GM03348 (cell line): ENCODE results near the gene ZNF217.
"Not testable (repeated sequence)": the region's sequence is repeated elsewhere in the genome, so short reads cannot be mapped to it uniquely, and the experiment has no call there.

ENCODE experiments used
- DNase-seq: peaks from one replicate; pipeline ENCODE4 v3.0.0; 2012; ENCODE audit warnings: low spot score

Gene ZNF217

GRCh38 chr20:53532654-53533312, 60.9 kb downstream of the ZNF217 start:
- DNase-seq, result not testable (repeated sequence)

GRCh38 chr20:53530440-53530839, 63.2 kb downstream of the ZNF217 start:
- DNase-seq, result no peak

GRCh38 chr20:53529658-53530057, 64.0 kb downstream of the ZNF217 start:
- DNase-seq, result no peak

- DNase-seq, result no peak
Observed at GRCh38 chr20:53527196-53527595, 66.4 kb downstream of the ZNF217 start.

- DNase-seq, result no peak
Observed at GRCh38 chr20:53524589-53525312, 68.9 kb downstream of the ZNF217 start.

- not testable (repeated sequence) for DNase-seq
Observed at GRCh38 chr20:53523615-53524014, 70.0 kb downstream of the ZNF217 start.

GRCh38 chr20:53522696-53523095, 70.9 kb downstream of the ZNF217 start:
- DNase-seq, result no peak

- DNase-seq, result no peak
Observed at GRCh38 chr20:53522026-53522425, 71.6 kb downstream of the ZNF217 start.

- peak; percentile 35 for DNase-seq
Observed at GRCh38 chr20:53521421-53521820, 72.2 kb downstream of the ZNF217 start.

- DNase-seq, result no peak
Observed at GRCh38 chr20:53517146-53517545, 76.5 kb downstream of the ZNF217 start.
